HG03103 (cell line): ENCODE results near the gene ANXA2.

Source experiments
- ATAC-seq: cut with Tn5 transposase; IDR thresholded peaks from one replicate; pipeline ENCODE4 v1.9.1; 2021; ENCODE audit warnings: low read depth; ENCODE audit not compliant: unreplicated experiment

ANXA2 gene

DNA sequence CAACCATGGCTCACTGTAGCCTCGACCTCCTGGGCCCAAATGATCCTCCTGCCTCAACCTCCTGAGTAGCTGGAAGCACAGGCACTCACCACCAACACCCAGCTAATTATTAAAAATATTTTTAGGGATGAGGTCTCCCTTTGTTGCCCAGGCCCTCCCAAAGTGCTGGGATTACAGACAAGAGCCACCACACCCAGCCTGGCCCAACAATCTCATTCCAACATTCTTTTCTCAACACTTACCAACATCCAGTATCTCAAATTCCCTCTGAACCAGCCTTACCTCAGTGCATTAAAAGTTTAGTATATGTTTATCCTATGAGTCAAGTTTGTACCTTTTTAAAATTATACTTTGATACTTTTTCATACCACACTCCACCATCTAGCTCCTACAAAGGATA is 25.0 kb downstream of the ANXA2 start:
- no peak for ATAC-seq

DNA sequence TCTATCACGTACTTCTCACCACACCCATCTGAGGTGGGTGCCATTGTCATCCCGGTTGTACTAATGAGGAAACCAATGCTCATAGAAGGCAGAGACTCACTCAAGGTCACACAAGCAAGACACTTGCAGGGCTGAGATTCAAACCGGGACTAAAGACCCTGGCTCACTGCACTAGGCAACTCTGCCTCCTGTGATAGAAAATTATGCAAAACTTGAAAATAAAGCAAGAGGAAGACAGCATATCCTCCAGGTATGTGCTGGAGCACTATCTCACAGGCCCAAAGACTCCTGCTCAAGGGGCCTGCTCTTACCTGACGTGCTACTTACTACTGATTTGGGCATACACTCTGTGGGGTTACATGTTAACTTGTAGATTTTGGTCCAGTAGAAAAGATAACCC is 25.6 kb downstream of the ANXA2 start:
- ATAC-seq, result no peak

DNA sequence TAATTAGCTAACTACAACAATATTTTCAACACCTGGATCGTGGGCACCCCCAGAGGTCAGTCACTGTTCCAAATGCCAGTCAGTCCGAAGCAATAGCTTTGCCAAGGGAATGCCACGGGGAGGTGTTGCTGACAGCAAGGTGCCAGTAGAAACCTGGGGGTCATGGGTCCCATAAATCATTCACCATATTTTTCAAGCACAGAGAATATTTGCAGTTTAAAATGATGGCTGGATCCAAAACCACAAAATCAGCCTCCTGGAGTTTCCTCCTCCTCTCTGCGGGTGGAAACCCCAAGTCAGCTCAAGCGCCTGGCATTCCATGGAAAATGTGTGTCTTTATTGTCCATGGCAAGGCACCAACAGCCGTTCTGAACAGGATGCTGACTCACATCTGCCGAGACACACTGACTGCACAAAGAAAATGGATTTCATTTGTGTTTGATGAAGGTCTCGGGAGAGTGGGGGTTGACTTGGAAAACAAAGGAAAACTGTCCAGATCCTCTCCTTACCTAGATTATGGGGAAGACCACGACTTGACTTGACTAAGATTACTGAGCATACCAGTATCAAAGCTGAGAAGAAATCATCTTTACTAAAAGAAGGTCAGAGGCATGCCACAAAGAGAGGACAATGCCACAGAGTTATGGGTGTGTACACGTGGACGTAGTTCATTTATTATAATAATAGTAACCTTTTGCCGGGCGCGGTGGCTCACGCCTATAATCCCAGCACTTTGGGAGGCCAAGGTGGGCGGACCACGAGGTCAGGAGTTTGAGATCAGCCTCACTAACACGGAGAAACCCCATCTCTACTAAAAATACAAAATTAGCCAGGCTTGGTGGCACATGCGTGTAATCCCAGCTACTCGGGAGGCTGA is 26.4 kb downstream of the ANXA2 start:
- ATAC-seq, result no peak

DNA sequence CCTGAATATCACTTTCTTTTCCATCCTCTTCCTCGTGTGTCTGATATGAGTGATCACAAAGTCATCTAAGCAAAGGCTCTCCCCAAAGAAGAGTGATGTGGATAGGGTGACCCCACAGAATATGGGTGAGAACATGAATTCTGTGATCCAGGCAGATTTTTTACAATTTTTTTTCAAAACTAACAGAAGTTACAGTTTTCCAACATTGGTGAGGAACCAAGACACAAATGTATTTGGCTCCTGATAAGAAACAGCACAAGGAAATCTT is 27.0 kb downstream of the ANXA2 start:
- ATAC-seq, result no peak

DNA sequence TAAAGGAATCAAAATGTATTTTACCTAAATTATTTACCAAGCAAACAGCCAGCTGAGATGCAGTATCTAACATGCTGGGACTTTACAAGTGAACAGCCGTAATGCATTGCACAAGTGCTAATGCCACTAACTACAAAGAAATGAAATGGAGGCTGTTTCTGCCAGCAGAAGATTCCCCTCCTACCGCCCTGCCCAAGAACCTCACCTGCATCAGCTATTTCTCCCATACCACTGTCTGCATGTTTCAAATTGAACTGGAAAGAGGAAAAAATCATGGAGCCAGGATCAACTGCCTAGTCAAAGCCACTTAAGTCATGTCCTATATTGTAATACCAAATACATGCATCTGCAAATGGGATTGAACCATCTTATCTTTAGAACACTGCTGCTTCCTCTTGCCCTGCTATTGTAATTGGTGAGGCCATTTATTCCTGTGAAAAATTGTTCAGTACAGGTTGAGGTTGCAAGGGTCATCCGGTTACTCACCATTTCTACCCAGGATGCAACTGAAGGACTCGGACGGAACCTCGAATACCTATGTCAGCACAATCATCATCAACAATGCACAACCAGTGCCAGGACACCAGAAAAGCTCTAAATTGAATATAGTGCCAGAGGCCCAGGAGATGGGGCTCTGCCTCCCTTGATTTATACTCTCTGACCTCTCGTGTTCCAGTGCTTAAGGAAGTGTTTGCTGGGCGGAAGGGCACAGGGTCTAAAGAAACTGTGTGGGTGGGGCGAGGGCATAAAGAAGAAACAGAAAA is 27.5 kb downstream of the ANXA2 start:
- ATAC-seq, result no peak

DNA sequence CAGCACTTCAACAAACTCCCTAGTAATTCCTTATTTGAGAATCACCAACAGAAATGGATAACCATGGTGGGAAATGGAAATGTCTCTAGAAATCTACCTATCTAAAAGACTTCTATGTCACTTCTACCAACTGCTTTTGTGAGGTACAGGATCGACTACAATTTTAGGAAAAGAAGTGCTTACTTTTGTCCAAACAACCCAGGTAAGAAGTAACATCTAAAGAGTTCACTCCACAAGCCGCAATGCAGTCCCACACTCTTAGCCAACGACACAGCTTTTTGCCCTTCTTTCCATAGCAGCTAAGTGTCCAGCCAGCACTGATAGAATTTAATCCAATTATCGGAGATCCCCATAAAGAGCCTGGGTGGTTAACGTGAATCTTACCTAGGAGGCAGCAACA is 28.1 kb downstream of the ANXA2 start:
- ATAC-seq, result no peak

DNA sequence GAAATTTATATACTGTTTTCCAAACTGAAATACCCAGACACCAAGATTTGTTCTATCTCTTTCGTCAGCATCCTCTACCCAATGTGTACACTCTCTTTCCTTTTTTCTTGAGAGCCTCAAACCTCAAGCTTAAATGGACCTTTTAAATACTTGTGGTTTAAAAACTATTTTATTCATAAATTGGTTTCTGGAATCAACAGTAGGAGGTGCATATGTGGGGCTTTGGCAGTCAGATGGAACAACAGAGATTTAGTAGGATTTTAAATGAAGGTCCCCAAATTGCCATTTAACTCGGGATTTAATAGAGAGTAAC is 33.2 kb downstream of the ANXA2 start:
- no peak for ATAC-seq

DNA sequence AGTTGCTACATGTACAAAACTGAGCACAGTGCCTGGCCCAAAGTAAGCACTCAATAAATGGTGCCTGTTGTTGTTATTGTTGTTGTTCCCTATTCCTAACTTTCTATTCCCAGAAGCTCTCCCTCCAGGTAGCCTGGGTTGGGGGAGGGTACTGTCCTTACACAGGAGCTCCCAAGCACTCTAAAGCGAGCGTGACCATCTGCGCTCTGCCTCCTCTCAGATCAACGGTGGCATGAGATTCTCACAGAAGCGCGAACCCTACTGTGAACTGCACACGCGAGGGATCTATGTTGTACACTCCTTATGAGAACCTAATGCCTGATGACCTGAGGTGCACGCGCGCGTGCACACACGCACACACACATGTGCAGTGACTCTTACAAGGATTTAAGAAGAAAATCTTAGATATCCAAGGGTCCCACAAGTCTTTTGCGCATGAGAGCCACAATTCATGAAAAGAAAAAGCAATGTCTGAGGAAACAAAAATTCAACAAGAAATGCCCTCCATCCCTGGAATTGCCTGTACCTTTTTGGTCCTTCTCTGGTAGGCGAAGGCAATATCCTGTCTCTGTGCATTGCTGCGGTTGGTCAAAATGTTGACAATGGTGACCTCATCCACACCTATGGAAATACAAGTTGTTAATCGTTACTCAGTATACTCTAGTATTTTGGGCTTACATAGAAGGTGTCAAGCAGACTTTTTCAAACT is 33.7 kb downstream of the ANXA2 start:
- ATAC-seq, result no peak

DNA sequence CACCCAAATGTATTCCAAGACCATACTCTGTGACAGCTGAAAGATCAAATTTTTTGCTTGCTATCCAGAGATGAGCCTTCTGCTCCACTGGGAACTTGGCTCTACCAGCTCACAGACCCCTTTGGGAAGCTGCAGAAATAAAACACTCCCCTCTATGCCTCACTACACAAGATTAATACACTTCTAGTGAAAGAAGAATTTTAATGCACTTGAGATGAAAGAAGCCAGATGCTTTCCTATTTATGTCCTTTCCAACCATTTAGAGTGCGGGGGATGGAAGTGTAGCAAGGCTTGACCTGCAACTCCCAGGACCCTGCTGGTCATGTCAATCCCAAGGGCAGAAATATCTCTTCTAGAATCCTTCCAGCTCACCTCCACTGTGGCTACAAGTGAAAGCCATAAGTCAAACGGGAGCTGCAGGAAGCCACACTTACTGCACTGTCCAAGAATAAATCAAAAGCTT is 34.7 kb downstream of the ANXA2 start:
- no peak for ATAC-seq

DNA sequence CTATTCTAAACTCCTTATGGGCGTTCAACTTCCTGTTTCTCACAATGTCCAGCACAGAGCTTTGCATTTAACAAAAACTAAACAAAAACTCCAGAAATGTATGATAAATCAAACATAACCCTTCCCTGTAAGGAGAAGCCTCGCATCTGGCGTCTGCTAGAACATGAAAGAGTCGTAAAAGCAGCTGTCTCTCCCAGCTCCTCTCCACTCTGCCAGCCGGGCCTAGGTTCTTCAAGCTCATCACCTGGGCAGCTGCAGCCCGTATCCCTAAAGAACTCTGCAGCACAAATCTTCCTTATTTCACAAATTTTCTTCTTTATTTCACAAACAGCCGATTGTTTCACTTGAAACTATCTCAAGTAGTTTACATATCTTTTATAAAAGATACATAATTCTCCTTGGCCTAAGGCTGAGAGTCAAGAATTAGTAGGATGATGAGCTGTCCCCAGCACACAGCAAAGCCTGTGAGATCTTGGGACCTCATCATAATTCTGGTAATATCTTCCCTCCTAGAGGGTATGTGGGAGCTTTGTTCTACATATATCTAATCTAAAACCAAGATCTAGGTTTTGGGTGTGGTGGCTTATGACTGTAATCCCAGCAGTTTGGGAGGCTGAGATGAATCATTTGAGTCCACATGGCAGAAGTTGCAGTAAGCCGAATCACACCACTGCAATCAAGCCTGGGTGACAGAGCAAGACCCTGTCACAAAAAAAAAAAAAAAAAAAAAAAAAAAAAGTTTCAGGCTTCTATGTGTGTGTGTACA is 35.3 kb downstream of the ANXA2 start:
- no peak for ATAC-seq

DNA sequence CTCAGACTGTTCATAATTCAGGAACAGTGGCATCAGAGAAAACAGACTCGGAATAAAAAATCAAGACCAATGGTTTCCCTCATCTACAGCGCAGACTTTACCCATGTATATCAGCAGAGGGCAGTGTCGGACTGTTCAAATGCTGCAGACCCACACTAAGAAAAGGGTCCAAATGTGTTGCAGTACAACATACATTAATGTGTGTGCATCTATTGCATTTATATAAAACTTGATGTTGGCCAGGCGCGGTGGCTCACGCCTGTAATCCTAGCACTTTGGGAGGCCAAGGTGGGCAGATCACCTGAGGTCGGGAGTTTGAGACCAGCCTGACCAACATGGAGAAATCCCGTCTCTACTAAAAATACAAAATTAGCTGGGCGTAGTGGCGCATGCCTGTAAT is 38.0 kb downstream of the ANXA2 start:
- ATAC-seq, result peak; percentile 52

DNA sequence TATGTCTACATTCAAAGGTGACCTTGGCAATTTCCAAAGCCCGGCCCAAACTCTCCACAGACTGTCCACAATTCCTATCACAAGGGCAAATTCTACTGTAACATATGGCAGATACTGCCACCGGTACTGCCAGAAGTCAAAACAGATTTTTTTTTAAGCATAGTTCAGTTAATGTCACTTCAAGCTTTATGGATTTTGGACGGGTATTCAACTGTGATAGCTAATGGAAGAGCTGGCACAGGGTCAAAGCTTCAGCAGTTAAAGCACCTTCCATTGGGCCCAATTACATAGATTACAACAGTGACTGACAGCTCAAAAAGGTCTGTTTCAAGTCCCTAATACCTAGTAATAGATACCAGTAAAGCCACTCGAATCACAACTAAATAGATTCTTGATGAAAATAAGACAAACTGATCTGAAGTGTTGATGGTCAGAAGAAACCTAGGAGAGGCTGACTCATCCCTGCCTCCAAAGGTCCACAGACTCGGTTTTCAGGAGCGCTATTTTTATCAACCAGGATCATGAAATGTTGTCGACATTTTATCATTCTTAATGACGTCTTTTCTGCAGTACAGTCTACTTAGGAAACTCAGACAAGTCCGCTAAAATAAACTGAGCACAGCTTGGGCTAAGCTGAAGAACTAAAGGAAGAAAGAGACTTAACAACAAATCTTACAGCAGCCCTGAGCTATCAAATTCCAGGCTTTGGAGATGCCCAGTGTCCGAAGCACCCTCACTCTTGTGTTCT is 38.7 kb downstream of the ANXA2 start:
- ATAC-seq, result no peak

DNA sequence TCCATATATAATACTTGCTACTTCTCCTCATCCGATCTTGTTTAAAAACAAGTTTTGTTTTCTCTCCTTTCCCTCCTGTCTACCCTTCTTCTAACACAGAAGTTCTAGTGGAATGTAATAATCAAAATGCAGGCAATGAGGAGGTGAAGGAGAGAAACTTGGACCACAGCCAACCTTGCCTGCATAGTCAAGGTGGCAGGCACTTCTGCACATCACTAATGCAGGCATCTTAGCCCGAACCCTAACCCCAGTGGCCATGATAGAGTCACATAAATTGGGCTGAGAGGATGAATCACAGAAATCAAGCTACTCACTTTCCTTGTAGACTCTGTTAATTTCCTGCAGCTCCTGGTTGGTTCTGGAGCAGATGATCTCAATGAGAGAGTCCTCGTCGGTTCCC is 41.0 kb downstream of the ANXA2 start:
- ATAC-seq, result no peak

DNA sequence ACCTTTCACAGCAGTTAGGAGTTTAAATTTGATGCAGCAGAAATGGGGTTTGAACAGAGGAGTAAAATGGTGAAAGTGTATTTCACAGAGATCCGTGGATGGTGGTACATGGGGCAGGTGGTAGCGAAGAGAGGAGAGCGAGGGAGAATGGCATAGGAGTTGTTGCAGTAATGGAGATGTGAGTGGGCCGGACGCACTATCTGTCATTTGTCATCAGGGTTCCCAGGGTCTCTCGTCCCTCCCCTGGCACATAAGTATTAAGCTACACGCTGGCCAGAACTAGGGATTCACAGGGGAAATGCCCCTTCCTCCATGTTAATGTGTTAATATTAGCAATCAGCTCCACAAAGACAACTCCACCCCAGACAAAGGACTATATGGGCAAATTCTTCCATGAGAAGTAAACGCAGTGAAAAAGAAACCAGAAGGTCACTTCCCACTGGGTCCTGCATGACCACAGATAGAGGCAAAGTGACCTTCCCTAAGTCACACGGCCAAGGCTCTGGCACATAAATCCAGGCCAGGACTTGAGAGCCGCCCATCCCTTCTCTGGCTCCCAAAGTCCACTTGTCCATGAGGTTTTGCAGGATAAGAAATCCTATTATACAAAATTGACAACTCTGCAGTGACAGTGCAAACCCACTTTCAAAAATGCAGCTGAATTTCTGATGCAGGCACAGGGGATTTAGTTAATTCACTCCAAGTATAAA is 42.5 kb downstream of the ANXA2 start:
- ATAC-seq, result no peak

DNA sequence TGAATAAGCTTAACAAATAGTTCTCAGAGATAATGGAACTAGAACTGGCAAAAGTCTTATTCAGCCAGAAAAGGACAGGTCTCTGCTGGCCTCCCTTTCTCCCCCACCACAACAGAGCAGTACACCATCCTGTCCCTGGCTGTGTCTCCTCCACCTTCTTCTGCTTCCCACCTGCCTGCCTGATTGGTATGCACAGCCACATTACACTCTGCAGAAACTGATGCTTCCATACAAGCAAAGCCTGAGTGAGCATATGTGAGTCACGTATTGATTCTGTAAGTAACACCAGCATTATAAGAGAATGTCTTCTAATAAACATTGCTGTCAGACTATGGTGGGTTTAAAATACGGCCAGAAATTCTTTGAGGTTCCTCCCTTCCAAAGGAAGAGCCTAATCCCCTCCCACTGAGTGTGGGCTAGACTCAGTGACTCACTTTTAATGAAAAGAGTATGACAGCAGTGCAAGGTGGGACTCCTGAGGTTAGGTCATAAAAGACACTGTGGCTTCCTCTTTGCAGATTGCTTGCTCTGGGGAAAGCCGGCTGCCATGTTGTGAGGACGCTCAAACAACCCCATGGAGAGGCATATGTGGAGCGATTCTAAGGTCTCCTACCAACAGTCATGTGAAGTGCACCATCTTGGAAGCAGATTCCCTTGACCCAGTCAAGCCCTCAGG is 44.4 kb downstream of the ANXA2 start:
- ATAC-seq, result no peak

DNA sequence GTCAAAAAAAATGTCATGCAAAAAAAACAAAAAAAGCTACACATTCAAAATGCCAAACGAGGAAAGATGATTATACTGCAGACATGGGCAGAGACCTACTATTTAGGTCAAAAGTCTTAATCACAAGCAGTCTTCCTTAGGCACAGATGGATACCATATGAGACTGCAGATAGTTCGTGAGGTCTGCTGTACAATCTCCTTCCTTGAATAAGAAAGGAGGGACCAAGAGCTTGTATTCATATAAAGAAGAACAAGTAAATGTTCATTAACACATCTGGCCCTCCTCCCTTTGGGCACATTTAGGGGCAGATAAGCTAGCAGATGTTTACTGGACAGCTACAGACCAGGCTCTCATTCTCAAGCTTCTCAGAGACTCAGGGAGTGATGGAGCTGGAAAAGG is 45.3 kb downstream of the ANXA2 start:
- no peak for ATAC-seq

DNA sequence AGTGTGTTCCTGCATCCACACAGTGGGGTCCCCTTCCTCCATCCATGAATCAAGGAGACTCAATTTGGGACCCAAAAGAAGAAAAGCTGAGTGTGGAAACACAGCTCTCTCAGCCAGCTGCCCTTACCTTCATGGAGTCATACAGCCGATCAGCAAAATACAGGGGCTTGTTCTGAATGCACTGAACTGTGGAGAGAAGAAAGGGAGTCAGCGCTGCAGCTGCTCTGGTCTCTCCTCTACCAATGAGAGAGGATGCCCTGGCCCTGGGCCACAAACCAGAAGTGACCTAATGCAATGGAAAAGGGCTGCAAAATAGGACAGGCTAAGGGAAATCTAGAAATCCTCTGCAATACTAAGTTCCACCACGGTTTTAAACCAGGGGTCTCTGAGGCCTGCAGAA is 46.7 kb downstream of the ANXA2 start:
- ATAC-seq, result no peak

DNA sequence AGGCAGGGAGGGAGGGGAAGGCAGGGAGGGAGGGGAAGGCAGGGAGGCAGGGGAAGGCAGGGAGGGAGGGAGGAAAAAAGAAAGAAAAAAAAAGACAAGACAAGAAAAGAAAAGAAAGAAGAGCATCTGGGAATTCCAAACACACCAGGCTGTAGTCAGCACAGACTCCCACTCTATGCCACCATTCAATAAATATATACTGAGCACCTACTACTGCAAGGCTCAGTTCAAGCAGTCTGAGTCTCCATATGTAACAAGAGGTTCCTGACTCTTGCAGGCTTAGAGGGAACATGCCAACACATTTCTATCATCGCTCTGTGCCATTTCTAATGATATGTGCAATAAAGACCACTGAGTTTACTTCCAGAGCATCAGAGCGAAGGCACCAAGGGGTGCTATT is 47.7 kb downstream of the ANXA2 start:
- no peak for ATAC-seq

DNA sequence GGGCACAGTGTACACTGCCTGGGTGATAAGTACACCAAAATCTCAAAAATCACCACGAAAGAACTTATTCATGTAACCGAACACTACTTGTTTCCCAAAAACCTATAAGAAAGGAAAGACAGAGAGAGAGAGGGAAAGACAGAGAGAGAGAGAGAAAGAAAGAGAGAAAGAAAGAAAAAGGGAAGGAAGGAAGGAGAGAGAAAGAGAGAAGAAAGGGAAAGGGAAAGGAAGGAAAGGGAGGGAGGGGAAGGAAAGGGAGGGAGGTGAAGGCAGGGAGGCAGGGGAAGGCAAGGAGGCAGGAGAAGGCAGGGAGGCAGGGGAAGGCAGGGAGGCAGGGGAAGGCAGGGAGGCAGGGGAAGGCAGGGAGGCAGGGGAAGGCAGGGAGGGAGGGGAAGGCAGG is 48.2 kb downstream of the ANXA2 start:
- no peak for ATAC-seq
